GM19023 (cell line): ENCODE measurements around the gene COMMD10.
A peak's percentile ranks its signal among the peaks of the same experiment; 100 is the strongest.
"Not testable (repeated sequence)": the region's sequence is repeated elsewhere in the genome, so short reads cannot be mapped to it uniquely, and the experiment has no call there.

Experiments used
- ATAC-seq: cut with Tn5 transposase; IDR thresholded peaks from one replicate; pipeline ENCODE4 v1.9.1; 2021; ENCODE audit warnings: mild to moderate bottlenecking, moderate library complexity; ENCODE audit not compliant: unreplicated experiment

The COMMD10 gene

GRCh38 chr5:116084871-116085715 lies at the start of gene COMMD10:
Gene COMMD10, plus strand, starts transcription at chr5:116085025.
- peak; percentile 95 for ATAC-seq

- ATAC-seq = no peak
Observed at GRCh38 chr5:116035123-116035522, 49.7 kb upstream of the COMMD10 start.

- ATAC-seq = no peak
Observed at GRCh38 chr5:116037236-116037822, 47.5 kb upstream of the COMMD10 start.

- ATAC-seq = peak; percentile 83
Observed at GRCh38 chr5:116038817-116039216, 46.0 kb upstream of the COMMD10 start.

GRCh38 chr5:116042375-116042774 lies 42.5 kb upstream of the COMMD10 start:
- ATAC-seq = no peak

GRCh38 chr5:116044073-116044472 lies 40.8 kb upstream of the COMMD10 start:
- no peak for ATAC-seq

GRCh38 chr5:116045821-116046220 lies 39.0 kb upstream of the COMMD10 start:
- ATAC-seq = no peak

- no peak for ATAC-seq
Observed at GRCh38 chr5:116046261-116046660, 38.6 kb upstream of the COMMD10 start.

- ATAC-seq = no peak
Observed at GRCh38 chr5:116046823-116047222, 38.0 kb upstream of the COMMD10 start.

- ATAC-seq = no peak
Observed at GRCh38 chr5:116058346-116058936, 26.4 kb upstream of the COMMD10 start.

GRCh38 chr5:116062352-116062751 lies 22.5 kb upstream of the COMMD10 start:
- no peak for ATAC-seq

- no peak for ATAC-seq
Observed at GRCh38 chr5:116063950-116064349, 20.9 kb upstream of the COMMD10 start.

GRCh38 chr5:116068028-116068632 lies 16.7 kb upstream of the COMMD10 start:
- no peak for ATAC-seq

- ATAC-seq = no peak
Observed at GRCh38 chr5:116071211-116071610, 13.6 kb upstream of the COMMD10 start.

GRCh38 chr5:116075191-116075831 lies 9.5 kb upstream of the COMMD10 start:
- ATAC-seq = no peak

- peak; percentile 98 for ATAC-seq
Observed at GRCh38 chr5:116076496-116076895, 8.3 kb upstream of the COMMD10 start.

GRCh38 chr5:116078199-116078598 lies 6.6 kb upstream of the COMMD10 start:
- no peak for ATAC-seq

- no peak for ATAC-seq
Observed at GRCh38 chr5:116084287-116084691, 536 bp upstream of the COMMD10 start.

GRCh38 chr5:116086309-116086708 lies 1.5 kb downstream of the COMMD10 start:
- not testable (repeated sequence) for ATAC-seq

GRCh38 chr5:116088062-116088461 lies 3.2 kb downstream of the COMMD10 start:
- ATAC-seq = no peak

- ATAC-seq = no peak
Observed at GRCh38 chr5:116090302-116090701, 5.5 kb downstream of the COMMD10 start.
